HCT116 (cell line): Measurements from ENCODE around the gene DHDH. TPM values are rescaled to one million over a fixed set of nuclear protein-coding genes. Genes with fewer than 3 reads are reported as not detected.

ENCODE experiments used
- CEBPB ChIP-seq: IDR thresholded peaks from 2 replicates; pipeline ENCODE4 v1.6.1; 2012; ENCODE audit warnings: low read depth
- EGR1 ChIP-seq: IDR thresholded peaks from 2 replicates; pipeline ENCODE4 v1.6.1; 2012; ENCODE audit warnings: low read depth
- EZH2 ChIP-seq: fragments of 200-600 bp; sonication (generic); IDR thresholded peaks from 2 replicates; pipeline ENCODE4 v1.6.1; 2017; ENCODE audit warnings: antibody characterized with exemption, mixed run types
- POLR2A ChIP-seq: IDR thresholded peaks from 2 replicates; pipeline ENCODE4 v1.7.0; 2011; ENCODE audit warnings: borderline replicate concordance; ENCODE audit not compliant: insufficient read depth, insufficient read length; ENCODE audit errors: extremely low read depth
- ZFX ChIP-seq: fragments of 450-650 bp; IDR thresholded peaks from 2 replicates; pipeline ENCODE4 v1.6.1; 2017
- total RNA-seq: library from RNA; stranded (reverse); gene quantifications from one replicate; pipeline ENCODE4 v1.2.1, GENCODE V29; 2021; ENCODE audit not compliant: unreplicated experiment
- TF ChIP-seq, protein P1 (sequence below): IDR thresholded peaks from 2 replicates; pipeline ENCODE4 v1.6.1; 2012; ENCODE audit warnings: low read depth
- TF ChIP-seq, protein P2 (sequence below), 3 experiments: fragments of 200-600 bp in 1 of 3; sonication (generic) in 1 of 3; IDR thresholded peaks in 2 of 3; conservative IDR thresholded peaks in 1 of 3; 2 replicates each; pipeline ENCODE4 v1.5.1; 2012 to 2017; ENCODE audit warnings: low read depth in 2 of 3, low read length in 2 of 3, antibody characterized with exemption in 1 of 3, borderline replicate concordance in 1 of 3, control low read depth in 1 of 3, mild to moderate bottlenecking in 1 of 3, mixed read lengths in 1 of 3, mixed run types in 1 of 3, moderate library complexity in 1 of 3; ENCODE audit not compliant: insufficient read depth in 1 of 3

DHDH gene
- total RNA-seq, 1 experiment from 2014 or later: 8.6 TPM

DNA sequence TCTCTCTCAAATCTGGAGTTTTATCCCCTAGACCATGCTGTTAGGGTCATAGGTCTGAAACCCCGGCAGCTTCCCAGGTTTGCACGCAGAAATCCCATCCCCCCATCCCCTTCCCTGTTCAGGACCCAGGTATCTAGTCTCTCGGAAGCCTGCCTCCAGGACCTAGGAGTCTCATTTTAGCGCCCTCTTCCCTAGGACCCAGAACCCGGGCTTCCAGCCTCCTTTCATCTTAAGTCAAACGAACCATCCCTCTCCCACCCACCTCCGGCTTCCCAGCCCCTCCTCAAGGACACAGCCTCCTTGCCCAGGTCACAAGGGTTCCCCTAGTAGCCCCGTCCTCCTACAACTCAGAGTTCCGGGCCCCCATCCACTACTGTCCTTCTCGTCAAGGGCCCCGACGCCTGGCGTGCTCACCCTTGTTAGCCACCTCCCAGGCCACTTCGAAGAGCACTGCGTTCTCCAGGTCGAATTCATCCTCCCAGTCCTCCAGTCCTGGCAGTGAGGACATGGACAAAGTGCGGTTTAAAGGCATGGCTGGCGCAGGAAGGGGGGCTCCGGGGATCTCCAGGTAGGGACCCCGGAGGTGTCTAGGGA is 59.2 kb downstream of the DHDH start (continued):
- TF ChIP-seq, protein P1, sequence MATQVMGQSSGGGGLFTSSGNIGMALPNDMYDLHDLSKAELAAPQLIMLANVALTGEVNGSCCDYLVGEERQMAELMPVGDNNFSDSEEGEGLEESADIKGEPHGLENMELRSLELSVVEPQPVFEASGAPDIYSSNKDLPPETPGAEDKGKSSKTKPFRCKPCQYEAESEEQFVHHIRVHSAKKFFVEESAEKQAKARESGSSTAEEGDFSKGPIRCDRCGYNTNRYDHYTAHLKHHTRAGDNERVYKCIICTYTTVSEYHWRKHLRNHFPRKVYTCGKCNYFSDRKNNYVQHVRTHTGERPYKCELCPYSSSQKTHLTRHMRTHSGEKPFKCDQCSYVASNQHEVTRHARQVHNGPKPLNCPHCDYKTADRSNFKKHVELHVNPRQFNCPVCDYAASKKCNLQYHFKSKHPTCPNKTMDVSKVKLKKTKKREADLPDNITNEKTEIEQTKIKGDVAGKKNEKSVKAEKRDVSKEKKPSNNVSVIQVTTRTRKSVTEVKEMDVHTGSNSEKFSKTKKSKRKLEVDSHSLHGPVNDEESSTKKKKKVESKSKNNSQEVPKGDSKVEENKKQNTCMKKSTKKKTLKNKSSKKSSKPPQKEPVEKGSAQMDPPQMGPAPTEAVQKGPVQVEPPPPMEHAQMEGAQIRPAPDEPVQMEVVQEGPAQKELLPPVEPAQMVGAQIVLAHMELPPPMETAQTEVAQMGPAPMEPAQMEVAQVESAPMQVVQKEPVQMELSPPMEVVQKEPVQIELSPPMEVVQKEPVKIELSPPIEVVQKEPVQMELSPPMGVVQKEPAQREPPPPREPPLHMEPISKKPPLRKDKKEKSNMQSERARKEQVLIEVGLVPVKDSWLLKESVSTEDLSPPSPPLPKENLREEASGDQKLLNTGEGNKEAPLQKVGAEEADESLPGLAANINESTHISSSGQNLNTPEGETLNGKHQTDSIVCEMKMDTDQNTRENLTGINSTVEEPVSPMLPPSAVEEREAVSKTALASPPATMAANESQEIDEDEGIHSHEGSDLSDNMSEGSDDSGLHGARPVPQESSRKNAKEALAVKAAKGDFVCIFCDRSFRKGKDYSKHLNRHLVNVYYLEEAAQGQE: no peak
- TF ChIP-seq EGR1 (no peak), POLR2A (no peak), CEBPB (no peak), EZH2 (no peak), ZFX (no peak)
- TF ChIP-seq, protein P2, sequence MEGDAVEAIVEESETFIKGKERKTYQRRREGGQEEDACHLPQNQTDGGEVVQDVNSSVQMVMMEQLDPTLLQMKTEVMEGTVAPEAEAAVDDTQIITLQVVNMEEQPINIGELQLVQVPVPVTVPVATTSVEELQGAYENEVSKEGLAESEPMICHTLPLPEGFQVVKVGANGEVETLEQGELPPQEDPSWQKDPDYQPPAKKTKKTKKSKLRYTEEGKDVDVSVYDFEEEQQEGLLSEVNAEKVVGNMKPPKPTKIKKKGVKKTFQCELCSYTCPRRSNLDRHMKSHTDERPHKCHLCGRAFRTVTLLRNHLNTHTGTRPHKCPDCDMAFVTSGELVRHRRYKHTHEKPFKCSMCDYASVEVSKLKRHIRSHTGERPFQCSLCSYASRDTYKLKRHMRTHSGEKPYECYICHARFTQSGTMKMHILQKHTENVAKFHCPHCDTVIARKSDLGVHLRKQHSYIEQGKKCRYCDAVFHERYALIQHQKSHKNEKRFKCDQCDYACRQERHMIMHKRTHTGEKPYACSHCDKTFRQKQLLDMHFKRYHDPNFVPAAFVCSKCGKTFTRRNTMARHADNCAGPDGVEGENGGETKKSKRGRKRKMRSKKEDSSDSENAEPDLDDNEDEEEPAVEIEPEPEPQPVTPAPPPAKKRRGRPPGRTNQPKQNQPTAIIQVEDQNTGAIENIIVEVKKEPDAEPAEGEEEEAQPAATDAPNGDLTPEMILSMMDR (IDR thresholded peaks at IDR 0.05 in 2 of 3, conservative IDR thresholded peaks at IDR 0.05 in 1 of 3; ENCODE audit: borderline replicate concordance in 1 of 3, insufficient read depth in 1 of 3, low read depth in 2 of 3, low read length in 2 of 3): no peak
